GM23338 (cell line): ENCODE data around the gene SANBR. TPM values are rescaled to one million over a fixed set of nuclear protein-coding genes. Genes with fewer than 3 reads are reported as not detected.

Experiments
- ATAC-seq: fragments of 200-7000 bp; cut with Tn5 transposase; 3 replicates; pipeline ENCODE4 v1.9.1; 2020
- DNase-seq: peaks from one replicate; pipeline ENCODE4 v3.0.0-alpha.2; 2015; ENCODE audit warnings: low spot score
- H2AFZ ChIP-seq: fragments of 200-600 bp; sonication (generic); 2 replicates; pipeline ENCODE4 v1.8.0; 2016; ENCODE audit warnings: antibody characterized with exemption, mild to moderate bottlenecking, moderate library complexity
- H3F3A ChIP-seq: fragments of 200-600 bp; sonication (generic); replicated peaks from 2 replicates; pipeline ENCODE4 v1.8.0; 2017; ENCODE audit warnings: antibody characterized with exemption, mixed run types, low read depth
- H3K27ac ChIP-seq: fragments of 200-600 bp; sonication (generic); 2 replicates; pipeline ENCODE4 v1.6.1; 2016; ENCODE audit warnings: low read depth
- H3K27me3 ChIP-seq: fragments of 200-600 bp; sonication (generic); 2 replicates; pipeline ENCODE4 v1.8.0; 2016; ENCODE audit warnings: mild to moderate bottlenecking, mixed run types, moderate library complexity; ENCODE audit not compliant: insufficient read depth
- H3K36me3 ChIP-seq: fragments of 200-600 bp; sonication (generic); 2 replicates; pipeline ENCODE4 v1.8.0; 2016; ENCODE audit warnings: mild to moderate bottlenecking; ENCODE audit not compliant: insufficient read depth
- H3K4me1 ChIP-seq: fragments of 200-600 bp; sonication (generic); 2 replicates; pipeline ENCODE4 v1.8.0; 2016; ENCODE audit warnings: mild to moderate bottlenecking, moderate library complexity; ENCODE audit not compliant: insufficient read depth
- H3K4me2 ChIP-seq: fragments of 200-600 bp; sonication (generic); 2 replicates; pipeline ENCODE4 v1.7.1; 2017; ENCODE audit warnings: mixed run types
- H3K4me3 ChIP-seq: fragments of 200-600 bp; sonication (generic); 2 replicates; pipeline ENCODE4 v1.6.1; 2016; ENCODE audit warnings: mixed run types
- H3K79me2 ChIP-seq: fragments of 200-600 bp; sonication (generic); replicated peaks from 2 replicates; pipeline ENCODE4 v1.8.0; 2017; ENCODE audit warnings: mild to moderate bottlenecking; ENCODE audit not compliant: insufficient read depth
- H3K9me2 ChIP-seq: fragments of 200-600 bp; sonication (generic); 2 replicates; pipeline ENCODE4 v1.8.0; 2017; ENCODE audit not compliant: insufficient read depth
- H4K20me1 ChIP-seq: fragments of 200-600 bp; sonication (generic); replicated peaks from 2 replicates; pipeline ENCODE4 v1.8.0; 2017; ENCODE audit warnings: mild to moderate bottlenecking; ENCODE audit not compliant: insufficient read depth
- H3K27ac Mint-ChIP-seq: 2 replicates; pipeline ENCODE4 v1.8.0; 2020; ENCODE audit warnings: inconsistent platforms, mild to moderate bottlenecking, moderate library complexity, mixed read lengths
- H3K27me3 Mint-ChIP-seq: 3 replicates; pipeline ENCODE4 v1.8.0; 2022; ENCODE audit warnings: low read depth, mild to moderate bottlenecking, moderate library complexity, mixed read lengths, inconsistent platforms; ENCODE audit not compliant: insufficient read depth, poor library complexity
- H3K36me3 Mint-ChIP-seq: 3 replicates; pipeline ENCODE4 v1.8.0; 2021; ENCODE audit warnings: low read depth, mild to moderate bottlenecking, inconsistent platforms, moderate library complexity, mixed read lengths
- H3K4me1 Mint-ChIP-seq: 3 replicates; pipeline ENCODE4 v1.8.0; 2020; ENCODE audit warnings: mild to moderate bottlenecking, inconsistent platforms, mixed read lengths
- H3K4me3 Mint-ChIP-seq: 3 replicates; pipeline ENCODE4 v1.8.0; 2021; ENCODE audit warnings: moderate library complexity, mild to moderate bottlenecking, inconsistent platforms, mixed read lengths
- H3K9me3 Mint-ChIP-seq: 3 replicates; pipeline ENCODE4 v1.8.0; 2020; ENCODE audit warnings: moderate library complexity, mild to moderate bottlenecking, inconsistent platforms, mixed read lengths
- CREB1 ChIP-seq: fragments of 250-450 bp; sonication (Bioruptor Pico); IDR thresholded peaks from 2 replicates; pipeline ENCODE4 v1.5.0; 2020; ENCODE audit warnings: low read depth, mild to moderate bottlenecking, moderate library complexity
- EZH2 ChIP-seq: fragments of 200-600 bp; sonication (generic); IDR thresholded peaks from one replicate; pipeline ENCODE4 v1.8.0; 2017; ENCODE audit warnings: antibody characterized with exemption, mild to moderate bottlenecking, low read depth; ENCODE audit not compliant: unreplicated experiment
- EZH2phosphoT487 ChIP-seq: fragments of 200-600 bp; sonication (generic); IDR thresholded peaks from one replicate; pipeline ENCODE4 v1.8.1; 2018; ENCODE audit warnings: antibody characterized with exemption; ENCODE audit not compliant: unreplicated experiment
- NANOG ChIP-seq: IDR thresholded peaks from 2 replicates; pipeline ENCODE4 v1.6.1; 2016; ENCODE audit warnings: antibody characterized with exemption, borderline replicate concordance
- POLR2AphosphoS5 ChIP-seq: IDR thresholded peaks from 2 replicates; pipeline ENCODE4 v1.6.1; 2016; ENCODE audit warnings: antibody characterized with exemption, low read depth
- STAT1 ChIP-seq: IDR thresholded peaks from one replicate; pipeline ENCODE4 v1.6.1; 2016; ENCODE audit warnings: antibody characterized with exemption; ENCODE audit not compliant: unreplicated experiment
- polyA plus RNA-seq: library from polyadenylated mRNA; unstranded; fragments of >200 nt; fragmentation: Nextera tagmentation; extraction: Ambion mirVana; gene quantifications from 2 replicates; pipeline ENCODE4 v1.2.1, GENCODE V29; 2016
- total RNA-seq: library from RNA; depleted of rRNA; stranded (reverse); fragments of >200 nt; shearing (Covaris generic); gene quantifications from 2 replicates; pipeline ENCODE4 v1.2.3, GENCODE V29; 2014
- TF ChIP-seq, protein P1 (sequence below): IDR thresholded peaks from 2 replicates; pipeline ENCODE4 v1.6.1; 2016; ENCODE audit warnings: antibody characterized with exemption
- TF ChIP-seq, protein P2 (sequence below), 2 experiments: fragments of 200-600 bp in 1 of 2; sonication (generic) in 1 of 2; conservative IDR thresholded peaks; 2 replicates each; pipeline versions ENCODE4 v1.5.1 to v1.6.1; 2016 to 2017; ENCODE audit warnings: antibody characterized with exemption in 2 of 2, low read depth in 2 of 2, mild to moderate bottlenecking in 2 of 2, moderate library complexity in 1 of 2
- TF ChIP-seq, protein P3 (sequence below): fragments of 250-450 bp; sonication (Bioruptor Pico); IDR thresholded peaks from 2 replicates; pipeline ENCODE4 v1.5.0; 2020; ENCODE audit warnings: mild to moderate bottlenecking, moderate library complexity

The SANBR gene
- total and polyA plus RNA-seq, 2 experiments from 2014 or later = 8.4 to 10.8 TPM

DNA sequence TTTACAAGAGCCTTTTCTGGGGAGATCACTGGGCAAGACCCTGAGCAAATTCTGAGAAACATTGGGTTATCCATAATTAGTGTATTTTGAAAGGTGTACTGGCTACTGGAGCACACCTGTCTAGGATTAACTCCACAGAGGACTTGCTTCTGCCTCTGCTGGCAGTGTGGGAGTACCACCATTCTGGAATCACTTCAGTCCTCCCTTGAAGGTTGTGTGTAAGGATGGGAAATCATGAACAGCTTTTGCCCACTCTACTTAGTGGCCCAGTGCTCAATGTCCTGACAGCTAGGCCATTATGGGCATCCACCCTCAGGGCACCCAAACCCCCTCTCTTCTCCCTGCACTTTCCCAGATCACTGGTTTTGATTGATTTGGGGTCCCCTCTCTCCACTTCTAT, 8.1 kb upstream of the SANBR start:
- Mint-ChIP-seq H3K9me3 (no peaks in the 10 kb centered on the region), H3K27me3 (peaks cover 3% of the 10 kb centered on the region), H3K36me3 (peaks cover 13% of the 10 kb centered on the region; the same call in 2 of the 3 replicates), H3K4me1 (no peaks in the 10 kb centered on the region), H3K4me3 (no peak overlapping the region), H3K27ac (no peak overlapping the region)
- Histone ChIP-seq H3K27ac (no peak overlapping the region), H3K9me2 (no peaks in the 10 kb centered on the region), H3K27me3 (no peaks in the 10 kb centered on the region), H3K4me3 (no peak overlapping the region), H3K4me2 (no peak overlapping the region), H3F3A (no peaks in the 10 kb centered on the region), H3K36me3 (no peaks in the 10 kb centered on the region), H2AFZ (no peak overlapping the region), H3K79me2 (no peaks in the 10 kb centered on the region), H4K20me1 (no peaks in the 10 kb centered on the region), H3K4me1 (no peaks in the 10 kb centered on the region)
- TF ChIP-seq CREB1 (CRISPR knock-in tag) = no peak
- TF ChIP-seq NANOG = no peak
- no peak for TF ChIP-seq EZH2
- no peak for TF ChIP-seq STAT1
- TF ChIP-seq EZH2phosphoT487 = no peak
- no peak for TF ChIP-seq POLR2AphosphoS5
- TF ChIP-seq, protein P1, sequence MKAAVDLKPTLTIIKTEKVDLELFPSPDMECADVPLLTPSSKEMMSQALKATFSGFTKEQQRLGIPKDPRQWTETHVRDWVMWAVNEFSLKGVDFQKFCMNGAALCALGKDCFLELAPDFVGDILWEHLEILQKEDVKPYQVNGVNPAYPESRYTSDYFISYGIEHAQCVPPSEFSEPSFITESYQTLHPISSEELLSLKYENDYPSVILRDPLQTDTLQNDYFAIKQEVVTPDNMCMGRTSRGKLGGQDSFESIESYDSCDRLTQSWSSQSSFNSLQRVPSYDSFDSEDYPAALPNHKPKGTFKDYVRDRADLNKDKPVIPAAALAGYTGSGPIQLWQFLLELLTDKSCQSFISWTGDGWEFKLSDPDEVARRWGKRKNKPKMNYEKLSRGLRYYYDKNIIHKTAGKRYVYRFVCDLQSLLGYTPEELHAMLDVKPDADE = no peak
- TF ChIP-seq, protein P2, sequence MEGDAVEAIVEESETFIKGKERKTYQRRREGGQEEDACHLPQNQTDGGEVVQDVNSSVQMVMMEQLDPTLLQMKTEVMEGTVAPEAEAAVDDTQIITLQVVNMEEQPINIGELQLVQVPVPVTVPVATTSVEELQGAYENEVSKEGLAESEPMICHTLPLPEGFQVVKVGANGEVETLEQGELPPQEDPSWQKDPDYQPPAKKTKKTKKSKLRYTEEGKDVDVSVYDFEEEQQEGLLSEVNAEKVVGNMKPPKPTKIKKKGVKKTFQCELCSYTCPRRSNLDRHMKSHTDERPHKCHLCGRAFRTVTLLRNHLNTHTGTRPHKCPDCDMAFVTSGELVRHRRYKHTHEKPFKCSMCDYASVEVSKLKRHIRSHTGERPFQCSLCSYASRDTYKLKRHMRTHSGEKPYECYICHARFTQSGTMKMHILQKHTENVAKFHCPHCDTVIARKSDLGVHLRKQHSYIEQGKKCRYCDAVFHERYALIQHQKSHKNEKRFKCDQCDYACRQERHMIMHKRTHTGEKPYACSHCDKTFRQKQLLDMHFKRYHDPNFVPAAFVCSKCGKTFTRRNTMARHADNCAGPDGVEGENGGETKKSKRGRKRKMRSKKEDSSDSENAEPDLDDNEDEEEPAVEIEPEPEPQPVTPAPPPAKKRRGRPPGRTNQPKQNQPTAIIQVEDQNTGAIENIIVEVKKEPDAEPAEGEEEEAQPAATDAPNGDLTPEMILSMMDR (conservative IDR thresholded peaks at IDR 0.05; ENCODE audit: low read depth in 2 of 2) = no peak
- TF ChIP-seq, protein P3, sequence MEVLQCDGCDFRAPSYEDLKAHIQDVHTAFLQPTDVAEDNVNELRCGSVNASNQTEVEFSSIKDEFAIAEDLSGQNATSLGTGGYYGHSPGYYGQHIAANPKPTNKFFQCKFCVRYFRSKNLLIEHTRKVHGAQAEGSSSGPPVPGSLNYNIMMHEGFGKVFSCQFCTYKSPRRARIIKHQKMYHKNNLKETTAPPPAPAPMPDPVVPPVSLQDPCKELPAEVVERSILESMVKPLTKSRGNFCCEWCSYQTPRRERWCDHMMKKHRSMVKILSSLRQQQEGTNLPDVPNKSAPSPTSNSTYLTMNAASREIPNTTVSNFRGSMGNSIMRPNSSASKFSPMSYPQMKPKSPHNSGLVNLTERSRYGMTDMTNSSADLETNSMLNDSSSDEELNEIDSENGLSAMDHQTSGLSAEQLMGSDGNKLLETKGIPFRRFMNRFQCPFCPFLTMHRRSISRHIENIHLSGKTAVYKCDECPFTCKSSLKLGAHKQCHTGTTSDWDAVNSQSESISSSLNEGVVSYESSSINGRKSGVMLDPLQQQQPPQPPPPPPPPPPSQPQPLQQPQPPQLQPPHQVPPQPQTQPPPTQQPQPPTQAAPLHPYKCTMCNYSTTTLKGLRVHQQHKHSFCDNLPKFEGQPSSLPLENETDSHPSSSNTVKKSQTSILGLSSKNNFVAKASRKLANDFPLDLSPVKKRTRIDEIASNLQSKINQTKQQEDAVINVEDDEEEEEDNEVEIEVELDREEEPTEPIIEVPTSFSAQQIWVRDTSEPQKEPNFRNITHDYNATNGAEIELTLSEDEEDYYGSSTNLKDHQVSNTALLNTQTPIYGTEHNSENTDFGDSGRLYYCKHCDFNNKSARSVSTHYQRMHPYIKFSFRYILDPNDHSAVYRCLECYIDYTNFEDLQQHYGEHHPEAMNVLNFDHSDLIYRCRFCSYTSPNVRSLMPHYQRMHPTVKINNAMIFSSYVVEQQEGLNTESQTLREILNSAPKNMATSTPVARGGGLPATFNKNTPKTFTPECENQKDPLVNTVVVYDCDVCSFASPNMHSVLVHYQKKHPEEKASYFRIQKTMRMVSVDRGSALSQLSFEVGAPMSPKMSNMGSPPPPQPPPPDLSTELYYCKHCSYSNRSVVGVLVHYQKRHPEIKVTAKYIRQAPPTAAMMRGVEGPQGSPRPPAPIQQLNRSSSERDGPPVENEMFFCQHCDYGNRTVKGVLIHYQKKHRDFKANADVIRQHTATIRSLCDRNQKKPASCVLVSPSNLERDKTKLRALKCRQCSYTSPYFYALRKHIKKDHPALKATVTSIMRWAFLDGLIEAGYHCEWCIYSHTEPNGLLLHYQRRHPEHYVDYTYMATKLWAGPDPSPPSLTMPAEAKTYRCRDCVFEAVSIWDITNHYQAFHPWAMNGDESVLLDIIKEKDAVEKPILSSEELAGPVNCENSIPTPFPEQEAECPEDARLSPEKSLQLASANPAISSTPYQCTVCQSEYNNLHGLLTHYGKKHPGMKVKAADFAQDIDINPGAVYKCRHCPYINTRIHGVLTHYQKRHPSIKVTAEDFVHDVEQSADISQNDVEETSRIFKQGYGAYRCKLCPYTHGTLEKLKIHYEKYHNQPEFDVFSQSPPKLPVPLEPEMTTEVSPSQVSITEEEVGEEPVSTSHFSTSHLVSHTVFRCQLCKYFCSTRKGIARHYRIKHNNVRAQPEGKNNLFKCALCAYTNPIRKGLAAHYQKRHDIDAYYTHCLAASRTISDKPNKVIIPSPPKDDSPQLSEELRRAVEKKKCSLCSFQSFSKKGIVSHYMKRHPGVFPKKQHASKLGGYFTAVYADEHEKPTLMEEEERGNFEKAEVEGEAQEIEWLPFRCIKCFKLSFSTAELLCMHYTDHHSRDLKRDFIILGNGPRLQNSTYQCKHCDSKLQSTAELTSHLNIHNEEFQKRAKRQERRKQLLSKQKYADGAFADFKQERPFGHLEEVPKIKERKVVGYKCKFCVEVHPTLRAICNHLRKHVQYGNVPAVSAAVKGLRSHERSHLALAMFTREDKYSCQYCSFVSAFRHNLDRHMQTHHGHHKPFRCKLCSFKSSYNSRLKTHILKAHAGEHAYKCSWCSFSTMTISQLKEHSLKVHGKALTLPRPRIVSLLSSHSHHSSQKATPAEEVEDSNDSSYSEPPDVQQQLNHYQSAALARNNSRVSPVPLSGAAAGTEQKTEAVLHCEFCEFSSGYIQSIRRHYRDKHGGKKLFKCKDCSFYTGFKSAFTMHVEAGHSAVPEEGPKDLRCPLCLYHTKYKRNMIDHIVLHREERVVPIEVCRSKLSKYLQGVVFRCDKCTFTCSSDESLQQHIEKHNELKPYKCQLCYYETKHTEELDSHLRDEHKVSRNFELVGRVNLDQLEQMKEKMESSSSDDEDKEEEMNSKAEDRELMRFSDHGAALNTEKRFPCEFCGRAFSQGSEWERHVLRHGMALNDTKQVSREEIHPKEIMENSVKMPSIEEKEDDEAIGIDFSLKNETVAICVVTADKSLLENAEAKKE (CRISPR knock-in tag) = no peak
- DNase-seq (no peak), ATAC-seq (no peak)
